HG02981 (cell line): Measurements from ENCODE around the gene OR2T35.
"Not testable (repeated sequence)": the region's sequence is repeated elsewhere in the genome, so short reads cannot be mapped to it uniquely, and the experiment has no call there.

Source experiments
- ATAC-seq: cut with Tn5 transposase; IDR thresholded peaks from one replicate; pipeline ENCODE4 v1.9.1; 2021; ENCODE audit warnings: mild to moderate bottlenecking, moderate library complexity; ENCODE audit not compliant: unreplicated experiment

Gene OR2T35

GRCh38 chr1:248645178-248645577 lies at the start of gene OR2T35:
OR2T35 (minus strand) TSS chr1:248645278; CDS start chr1:248639258, 6,020 bp downstream.
- ATAC-seq = not testable (repeated sequence)

- no peak for ATAC-seq
These were observed 46.6 kb upstream of the OR2T35 start for GRCh38 chr1:248691567-248692155.

- ATAC-seq = peak; percentile 68
These were observed 43.6 kb upstream of the OR2T35 start for GRCh38 chr1:248688527-248689298.

GRCh38 chr1:248686815-248687214 lies 41.7 kb upstream of the OR2T35 start:
- ATAC-seq = peak; percentile 67

- ATAC-seq = no peak
These were observed 36.6 kb upstream of the OR2T35 start for GRCh38 chr1:248681651-248682050.

- ATAC-seq = no peak
These were observed 24.9 kb upstream of the OR2T35 start for GRCh38 chr1:248670003-248670402.

GRCh38 chr1:248663453-248664328 lies 18.6 kb upstream of the OR2T35 start:
- peak; percentile 96 for ATAC-seq

- ATAC-seq = peak; percentile 62
These were observed 11.7 kb upstream of the OR2T35 start for GRCh38 chr1:248656797-248657196.

- not testable (repeated sequence) for ATAC-seq
These were observed 10.3 kb upstream of the OR2T35 start, which contains the start of gene OR2T27 for GRCh38 chr1:248655354-248655753. OR2T27 (minus strand) TSS chr1:248655528; CDS start chr1:248650884, 4,644 bp downstream.

- not testable (repeated sequence) for ATAC-seq
These were observed 3.9 kb upstream of the OR2T35 start for GRCh38 chr1:248648770-248649536.

- peak; percentile 69 for ATAC-seq
These were observed 2.0 kb downstream of the OR2T35 start for GRCh38 chr1:248642971-248643651.

- not testable (repeated sequence) for ATAC-seq
These were observed 3.5 kb downstream of the OR2T35 start for GRCh38 chr1:248641583-248641982.

GRCh38 chr1:248640906-248641305 lies 4.2 kb downstream of the OR2T35 start:
- ATAC-seq = peak; percentile 33

- peak; percentile 31 for ATAC-seq
These were observed 5.4 kb downstream of the OR2T35 start for GRCh38 chr1:248639652-248640051.

- not testable (repeated sequence) for ATAC-seq
These were observed 8.5 kb downstream of the OR2T35 start for GRCh38 chr1:248636612-248637011.

GRCh38 chr1:248634991-248635390 lies 10.1 kb downstream of the OR2T35 start, which contains the start of gene OR2T11:
OR2T11 (minus strand) TSS chr1:248635091; CDS start chr1:248627128, 7,963 bp downstream.
- not testable (repeated sequence) for ATAC-seq

- no peak for ATAC-seq
These were observed 13.6 kb downstream of the OR2T35 start for GRCh38 chr1:248631354-248632008.

- no peak for ATAC-seq
These were observed 14.5 kb downstream of the OR2T35 start for GRCh38 chr1:248630551-248630950.
